CD4-positive, CD25-positive, alpha-beta regulatory T cell (primary cell): Measurements from ENCODE around the gene SLC6A13. TPM values are rescaled to one million over a fixed set of nuclear protein-coding genes. Genes with fewer than 3 reads are reported as not detected.
A peak's percentile ranks its signal among the peaks of the same experiment; 100 is the strongest.

Source experiments
- ATAC-seq, 2 donors: fragments of 150-1000 bp; cut with Tn5 transposase; one replicate each; pipeline ENCODE4 v1.10.0; 2021; ENCODE audit warnings: low read depth in 2 of 2, moderate number of reproducible peaks in 2 of 2, moderate library complexity in 1 of 2
- DNase-seq, 3 donors: peaks; one replicate each; pipeline versions ENCODE4 v3.0.0 to v3.0.0-alpha.2; 2012 to 2022; ENCODE audit warnings: mixed read lengths in 1 of 3
- H3K27ac ChIP-seq: one replicate; pipeline ENCODE4 v1.7.0; 2013; ENCODE audit warnings: mild to moderate bottlenecking, low read length; ENCODE audit not compliant: insufficient read depth, poor library complexity, severe bottlenecking
- H3K27me3 ChIP-seq: one replicate; pipeline ENCODE4 v1.7.0; 2013; ENCODE audit warnings: low read length; ENCODE audit not compliant: control insufficient read depth, insufficient read depth
- H3K36me3 ChIP-seq: one replicate; pipeline ENCODE4 v1.7.0; 2013; ENCODE audit warnings: mild to moderate bottlenecking, low read length, moderate library complexity; ENCODE audit not compliant: control insufficient read depth, insufficient read depth
- H3K4me1 ChIP-seq: 2 replicates; pipeline ENCODE4 v1.7.0; 2013; ENCODE audit warnings: mild to moderate bottlenecking, low read length; ENCODE audit not compliant: insufficient read depth, control insufficient read depth, poor library complexity, severe bottlenecking
- H3K4me3 ChIP-seq: one replicate; pipeline ENCODE4 v1.7.0; 2013; ENCODE audit warnings: low read depth, mild to moderate bottlenecking, low read length, moderate library complexity
- H3K9me3 ChIP-seq, 2 experiments: 1 replicate in 1 of 2; 2 replicates in 1 of 2; pipeline ENCODE4 v1.7.0; 2013; ENCODE audit warnings: low read length in 2 of 2, mild to moderate bottlenecking in 1 of 2, moderate library complexity in 1 of 2; ENCODE audit not compliant: control insufficient read depth in 2 of 2
- H3K27ac Mint-ChIP-seq, 3 donors: one replicate each; pipeline ENCODE4 v1.8.0; 2020 to 2022; ENCODE audit warnings: mild to moderate bottlenecking in 3 of 3, mixed read lengths in 3 of 3, moderate library complexity in 2 of 3
- H3K27me3 Mint-ChIP-seq: one replicate; pipeline ENCODE4 v1.8.0; 2022; ENCODE audit warnings: mild to moderate bottlenecking, mixed read lengths
- H3K36me3 Mint-ChIP-seq: one replicate; pipeline ENCODE4 v1.8.0; 2020; ENCODE audit warnings: mixed read lengths
- H3K4me1 Mint-ChIP-seq, 4 donors: one replicate each; pipeline ENCODE4 v1.8.0; 2020 to 2022; ENCODE audit warnings: mixed read lengths in 4 of 4, mild to moderate bottlenecking in 1 of 4
- H3K4me3 Mint-ChIP-seq, 4 donors: one replicate each; pipeline ENCODE4 v1.8.0; 2020 to 2022; ENCODE audit warnings: mild to moderate bottlenecking in 4 of 4, mixed read lengths in 4 of 4, moderate library complexity in 3 of 4
- H3K9me3 Mint-ChIP-seq, 7 donors: one replicate each; pipeline ENCODE4 v1.8.0; 2020 to 2022; ENCODE audit warnings: mixed read lengths in 7 of 7, mild to moderate bottlenecking in 3 of 7, moderate library complexity in 2 of 7
- polyA plus RNA-seq, 4 donors: library from polyadenylated mRNA; unstranded; fragments of 300-500 nt; fragmentation: Illumina TruSeq; gene quantifications; one replicate each; pipeline ENCODE4 v1.2.3, GENCODE V29; 2021
- total RNA-seq: library from RNA; stranded (reverse); gene quantifications from one replicate; pipeline ENCODE4 v1.2.3, GENCODE V29; 2022

SLC6A13 gene
- total and polyA plus RNA-seq, 5 donors from 2014 or later, result 0.49 TPM; not detected in 4

DNA sequence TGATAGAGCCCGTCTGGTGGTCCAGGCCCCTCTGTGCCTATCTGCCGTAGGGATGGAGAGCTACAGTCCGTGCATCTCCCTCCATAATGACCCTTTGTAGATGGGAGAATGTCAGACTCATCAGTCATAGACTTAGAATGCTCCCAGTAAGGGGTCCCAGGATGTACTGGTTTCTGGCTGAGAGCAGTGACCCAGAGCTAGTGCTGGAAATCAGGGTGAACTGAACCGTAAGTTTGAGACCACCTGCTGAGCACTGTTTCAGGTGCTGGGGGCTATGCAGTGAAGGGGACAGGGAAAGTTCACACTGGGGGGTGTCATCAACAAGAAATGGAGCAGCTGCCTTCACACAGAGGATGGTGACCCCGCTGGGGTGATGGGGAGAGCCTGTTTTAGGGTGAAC is 82.8 kb downstream of the SLC6A13 start:
- peak overlapping the region in 1 of 3 donors; percentile 8 for H3K27ac Mint-ChIP-seq
- H3K27me3 ChIP-seq, result no peaks in the 10 kb centered on the region
- H3K36me3 Mint-ChIP-seq, result no peaks in the 10 kb centered on the region
- peaks cover 0 to 7% (median 3%) of the 10 kb centered on the region in 4 donors for H3K4me1 Mint-ChIP-seq
- H3K27ac ChIP-seq, result no peak overlapping the region
- DNase-seq (no peak), ATAC-seq (no peak)
- no peaks in the 10 kb centered on the region for H3K36me3 ChIP-seq
- H3K27me3 Mint-ChIP-seq, result peaks cover 9% of the 10 kb centered on the region
- no peak overlapping the region for H3K4me3 Mint-ChIP-seq
- H3K9me3 ChIP-seq, result no peaks in the 10 kb centered on the region
- H3K4me3 ChIP-seq, result no peak overlapping the region
- no peaks in the 10 kb centered on the region for H3K4me1 ChIP-seq
- no peaks in the 10 kb centered on the region for H3K9me3 Mint-ChIP-seq

GRCh38 chr12:179131-179884 is 83.3 kb downstream of the SLC6A13 start:
- Mint-ChIP-seq H3K9me3 (no peaks in the 10 kb centered on the region), H3K27ac (no peak overlapping the region), H3K27me3 (peaks cover 9% of the 10 kb centered on the region), H3K4me1 (peaks cover 0 to 7% (median 3%) of the 10 kb centered on the region in 4 donors), H3K4me3 (no peak overlapping the region), H3K36me3 (no peaks in the 10 kb centered on the region)
- no peak overlapping the region for H3K27ac ChIP-seq
- H3K4me3 ChIP-seq, result no peak overlapping the region
- no peaks in the 10 kb centered on the region for H3K27me3 ChIP-seq
- DNase-seq, result no peak
- no peaks in the 10 kb centered on the region for H3K36me3 ChIP-seq
- no peaks in the 10 kb centered on the region for H3K9me3 ChIP-seq
- H3K4me1 ChIP-seq, result no peaks in the 10 kb centered on the region
- no peak for ATAC-seq

GRCh38 chr12:178829-179109 is 83.9 kb downstream of the SLC6A13 start:
- Mint-ChIP-seq H3K36me3 (no peaks in the 10 kb centered on the region), H3K27ac (no peak overlapping the region)
- H3K27me3 ChIP-seq, result no peaks in the 10 kb centered on the region

DNA sequence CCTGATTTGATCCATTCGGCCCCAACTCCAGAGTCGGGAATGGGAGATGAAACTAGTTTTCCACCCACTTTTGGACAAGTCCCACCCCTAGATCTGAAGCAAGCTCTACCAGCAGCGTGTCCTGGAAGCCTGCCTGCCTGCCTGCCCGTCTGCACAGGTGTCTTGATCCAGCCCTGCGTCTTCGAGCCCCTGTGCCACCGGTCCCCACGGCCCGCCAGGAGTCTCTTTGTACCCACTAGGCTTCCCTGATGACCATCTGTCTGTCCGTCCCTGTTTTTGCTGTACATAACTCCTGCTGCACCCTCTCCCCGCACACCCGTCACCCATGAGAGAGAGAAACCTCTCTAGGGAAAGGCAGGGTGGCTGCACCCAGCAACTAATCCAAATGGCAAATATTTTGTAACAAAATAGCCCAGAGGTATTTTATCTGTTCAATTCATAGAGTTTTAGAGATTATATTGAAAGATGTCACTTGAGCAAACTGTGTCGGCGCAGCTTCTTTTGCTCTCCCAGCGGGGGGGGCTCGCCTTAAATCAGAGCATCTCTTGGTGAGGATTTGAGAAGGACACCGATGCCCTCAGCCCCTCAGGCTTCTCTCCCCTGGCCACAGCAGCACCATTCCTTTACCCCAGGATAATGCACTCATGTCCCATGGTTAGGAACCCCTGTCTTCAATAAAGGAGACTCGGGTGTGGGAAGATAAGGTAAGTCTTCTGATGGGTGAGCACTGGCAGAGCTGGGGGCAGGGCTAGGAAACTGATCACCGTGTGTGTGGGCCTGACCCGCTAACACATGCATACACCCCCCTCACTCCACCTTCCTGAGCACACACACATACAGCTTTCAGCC is 84.4 kb downstream of the SLC6A13 start:
- H3K36me3 ChIP-seq, result no peaks in the 10 kb centered on the region
- H3K4me1 Mint-ChIP-seq, result peaks cover 0 to 7% (median 3%) of the 10 kb centered on the region in 4 donors
- H3K4me3 Mint-ChIP-seq, result no peak overlapping the region
- no peak overlapping the region for H3K27ac Mint-ChIP-seq
- DNase-seq, result no peak
- ATAC-seq, result no peak
- no peaks in the 10 kb centered on the region for H3K27me3 ChIP-seq
- H3K36me3 Mint-ChIP-seq, result no peaks in the 10 kb centered on the region
- no peak overlapping the region for H3K4me3 ChIP-seq
- peaks cover 5% of the 10 kb centered on the region for H3K27me3 Mint-ChIP-seq
- H3K9me3 ChIP-seq, result no peaks in the 10 kb centered on the region
- H3K27ac ChIP-seq, result no peak overlapping the region
- H3K4me1 ChIP-seq, result no peaks in the 10 kb centered on the region
- H3K9me3 Mint-ChIP-seq, result no peaks in the 10 kb centered on the region

More at GRCh38 chr12:178829-179109, 83.9 kb downstream of the SLC6A13 start:
- Histone ChIP-seq H3K4me3 (no peak overlapping the region), H3K36me3 (no peaks in the 10 kb centered on the region), H3K27ac (no peak overlapping the region), H3K9me3 (no peaks in the 10 kb centered on the region), H3K4me1 (no peaks in the 10 kb centered on the region)
- H3K4me3 Mint-ChIP-seq, result no peak overlapping the region
- no peak for DNase-seq
- no peak for ATAC-seq
- H3K4me1 Mint-ChIP-seq, result peaks cover 0 to 7% (median 3%) of the 10 kb centered on the region in 4 donors
- peaks cover 8% of the 10 kb centered on the region for H3K27me3 Mint-ChIP-seq
- H3K9me3 Mint-ChIP-seq, result no peaks in the 10 kb centered on the region

- ATAC-seq (no peak), DNase-seq (no peak)
- Mint-ChIP-seq H3K9me3 (no peaks in the 10 kb centered on the region), H3K27ac (no peak overlapping the region), H3K4me3 (no peak overlapping the region), H3K27me3 (peaks cover 5% of the 10 kb centered on the region), H3K36me3 (no peaks in the 10 kb centered on the region), H3K4me1 (peaks cover 0 to 7% (median 3%) of the 10 kb centered on the region in 4 donors)
- Histone ChIP-seq H3K4me3 (no peak overlapping the region), H3K27me3 (no peaks in the 10 kb centered on the region), H3K4me1 (no peaks in the 10 kb centered on the region), H3K36me3 (no peaks in the 10 kb centered on the region), H3K9me3 (no peaks in the 10 kb centered on the region), H3K27ac (no peak overlapping the region)
Observed at GRCh38 chr12:177336-177979, 85.2 kb downstream of the SLC6A13 start.

DNA sequence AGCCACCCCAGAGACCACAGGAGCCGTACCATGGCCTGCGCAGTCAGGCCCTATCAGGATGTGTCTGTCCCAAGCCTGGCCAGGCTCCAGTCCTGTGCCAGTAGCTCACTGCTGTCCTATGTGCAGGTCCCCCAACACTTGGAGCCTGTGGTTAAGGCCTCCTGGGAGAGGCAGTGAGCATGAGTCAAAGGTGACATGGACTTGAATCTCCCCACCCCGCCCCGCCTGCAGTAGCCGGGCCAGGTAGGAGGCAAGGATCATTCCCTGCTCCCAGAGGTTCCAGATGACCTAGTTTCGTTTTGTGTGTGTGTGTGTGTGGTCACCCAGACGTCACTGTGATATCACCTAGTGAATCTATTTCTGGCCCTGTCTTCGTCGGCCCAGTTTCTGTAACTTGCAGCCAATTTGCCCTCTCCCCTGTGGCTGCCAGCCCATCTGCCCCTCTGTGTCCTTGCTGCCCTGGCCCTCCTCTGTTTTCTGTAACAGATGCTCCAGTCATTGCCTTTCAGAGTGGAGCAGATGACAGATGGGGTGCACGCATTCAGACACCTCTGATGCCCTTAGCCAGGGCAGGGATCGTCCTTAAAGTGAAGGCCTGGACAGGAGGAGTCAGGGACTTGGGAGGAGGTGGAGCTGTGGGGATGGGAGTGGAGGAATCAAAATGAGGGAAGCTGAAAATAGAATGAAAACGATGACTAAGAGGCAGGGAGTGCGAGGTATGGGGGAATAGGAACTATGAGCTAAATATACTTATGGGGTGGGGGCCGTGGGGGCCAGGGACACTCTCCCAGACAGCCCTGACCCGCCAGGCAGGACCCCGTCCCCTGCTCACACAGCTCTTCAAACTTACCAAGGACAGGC is 86.1 kb downstream of the SLC6A13 start:
- no peak overlapping the region for H3K27ac Mint-ChIP-seq
- no peak overlapping the region for H3K4me3 ChIP-seq
- ATAC-seq, result no peak
- no peaks in the 10 kb centered on the region for H3K27me3 ChIP-seq
- H3K4me1 ChIP-seq, result no peaks in the 10 kb centered on the region
- no peak overlapping the region for H3K4me3 Mint-ChIP-seq
- no peaks in the 10 kb centered on the region for H3K9me3 ChIP-seq
- H3K9me3 Mint-ChIP-seq, result no peaks in the 10 kb centered on the region
- H3K36me3 ChIP-seq, result no peaks in the 10 kb centered on the region
- no peak for DNase-seq
- H3K27me3 Mint-ChIP-seq, result peaks cover 5% of the 10 kb centered on the region
- H3K36me3 Mint-ChIP-seq, result no peaks in the 10 kb centered on the region
- H3K4me1 Mint-ChIP-seq, result peaks cover 0 to 7% (median 3%) of the 10 kb centered on the region in 4 donors
- no peak overlapping the region for H3K27ac ChIP-seq

- Histone ChIP-seq H3K4me1 (no peaks in the 10 kb centered on the region), H3K27me3 (no peaks in the 10 kb centered on the region), H3K27ac (no peak overlapping the region), H3K36me3 (no peaks in the 10 kb centered on the region), H3K9me3 (no peaks in the 10 kb centered on the region), H3K4me3 (no peak overlapping the region)
- Mint-ChIP-seq H3K36me3 (no peaks in the 10 kb centered on the region), H3K27ac (no peak overlapping the region), H3K4me3 (no peak overlapping the region), H3K27me3 (peaks cover 5% of the 10 kb centered on the region), H3K4me1 (peaks cover 0 to 7% (median 3%) of the 10 kb centered on the region in 4 donors), H3K9me3 (no peaks in the 10 kb centered on the region)
- DNase-seq (no peak), ATAC-seq (no peak)
Observed at GRCh38 chr12:175759-176158, 86.9 kb downstream of the SLC6A13 start.
